GM12892 (cell line): ENCODE data around the gene BCL11A.

ENCODE experiments used
- DNase-seq: peaks from one replicate; pipeline ENCODE4 v3.0.0; 2011; ENCODE audit not compliant: insufficient read length
- FAIRE-seq: peaks from 2 replicates; lab custom pipeline; 2011; peaks lifted over from hg19 to GRCh38; lab: Jason Lieb, UNC
- POLR2A ChIP-seq: IDR thresholded peaks from 2 replicates; pipeline ENCODE4 v1.6.1; 2011; ENCODE audit warnings: low read depth, low read length, control low read depth
- POLR2AphosphoS5 ChIP-seq: IDR thresholded peaks from 2 replicates; pipeline ENCODE4 v1.6.1; 2011; ENCODE audit warnings: low read depth, low read length, control low read depth
- TAF1 ChIP-seq: IDR thresholded peaks from 2 replicates; pipeline ENCODE4 v1.6.1; 2011; ENCODE audit warnings: low read depth, mild to moderate bottlenecking, control low read depth, low read length, borderline replicate concordance

Gene BCL11A

GRCh38 chr2:60550984-60551239 is 2.5 kb downstream of the BCL11A start:
- TF ChIP-seq POLR2A = no peak
- no peak for TF ChIP-seq TAF1
- no peak for TF ChIP-seq POLR2AphosphoS5
- FAIRE-seq = no peak
- no peak for DNase-seq

- DNase-seq (no peak), FAIRE-seq (peak; percentile 85)
- TF ChIP-seq TAF1 (no peak), POLR2AphosphoS5 (no peak), POLR2A (no peak)
Observed at GRCh38 chr2:60550178-60550983, 3.1 kb downstream of the BCL11A start.

- no peak for TF ChIP-seq POLR2AphosphoS5
- no peak for TF ChIP-seq POLR2A
- TF ChIP-seq TAF1 = no peak
- FAIRE-seq (no peak), DNase-seq (no peak)
Observed at GRCh38 chr2:60549928-60550177, 3.6 kb downstream of the BCL11A start.

GRCh38 chr2:60549238-60549927 is 4.1 kb downstream of the BCL11A start:
- TF ChIP-seq POLR2AphosphoS5 (no peak), TAF1 (peak; percentile 37; the same call in 1 of the 2 replicates), POLR2A (0 out of 2 replicates have a peak, but pooled peaks have one; percentile 16)
- no peak for DNase-seq
- peak; percentile 17 for FAIRE-seq

GRCh38 chr2:60548845-60549237 is 4.6 kb downstream of the BCL11A start:
- no peak for DNase-seq
- peak; percentile 42 for FAIRE-seq

GRCh38 chr2:60548311-60548710 is 5.1 kb downstream of the BCL11A start:
- no peak for TF ChIP-seq POLR2AphosphoS5
- TF ChIP-seq POLR2A = no peak
- TF ChIP-seq TAF1 = no peak
- FAIRE-seq (no peak), DNase-seq (no peak)

More at GRCh38 chr2:60548845-60549237, 4.6 kb downstream of the BCL11A start:
- TF ChIP-seq TAF1 (no peak), POLR2AphosphoS5 (no peak), POLR2A (no peak)

GRCh38 chr2:60547841-60548240 is 5.6 kb downstream of the BCL11A start:
- no peak for TF ChIP-seq POLR2A
- TF ChIP-seq POLR2AphosphoS5 = no peak
- TF ChIP-seq TAF1 = no peak
- FAIRE-seq = no peak
- DNase-seq = no peak

GRCh38 chr2:60546756-60547420 is 6.6 kb downstream of the BCL11A start:
- no peak for DNase-seq
- TF ChIP-seq POLR2AphosphoS5 (no peak), TAF1 (no peak), POLR2A (no peak)
- FAIRE-seq = peak; percentile 68

GRCh38 chr2:60544954-60545560 is 8.4 kb downstream of the BCL11A start:
- FAIRE-seq = no peak
- no peak for DNase-seq
- TF ChIP-seq TAF1 (no peak), POLR2AphosphoS5 (no peak), POLR2A (no peak)

GRCh38 chr2:60544062-60544461 is 9.4 kb downstream of the BCL11A start:
- no peak for DNase-seq
- no peak for TF ChIP-seq POLR2AphosphoS5
- no peak for TF ChIP-seq TAF1
- TF ChIP-seq POLR2A = no peak
- FAIRE-seq = peak; percentile 79

GRCh38 chr2:60541056-60541651 is 12.3 kb downstream of the BCL11A start:
- no peak for TF ChIP-seq POLR2A
- no peak for TF ChIP-seq POLR2AphosphoS5
- no peak for TF ChIP-seq TAF1
- no peak for DNase-seq
- FAIRE-seq = peak; percentile 9
